NCI-H748 treated with DMSO at 0.1 percent for 48 hours (cell line): ENCODE data around the gene TOX2.

Experiments
- DNase-seq: peaks from one replicate; lab custom pipeline; 2025; lab: John Stamatoyannopoulos, UW

TOX2 gene

DNA sequence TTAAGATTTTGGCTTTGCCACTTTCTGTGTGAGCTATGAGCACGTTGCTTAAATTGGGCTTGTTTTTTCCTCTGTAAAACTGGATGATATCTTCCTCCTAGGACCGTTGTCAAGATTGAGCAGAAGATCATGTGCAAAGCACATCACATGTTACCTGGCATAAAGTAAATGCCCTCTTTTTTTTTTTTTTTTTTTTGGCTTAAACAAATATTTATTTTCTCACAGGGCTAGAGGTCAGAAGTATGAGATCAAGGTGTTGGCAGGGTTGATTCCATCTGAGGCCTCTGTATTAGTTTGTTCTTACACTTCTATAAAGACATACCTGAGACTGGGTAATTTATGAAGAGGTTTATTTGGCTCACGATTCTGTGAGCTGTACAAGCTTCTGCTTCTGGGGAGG is 42.7 kb downstream of the TOX2 start:
- no peak for DNase-seq

DNA sequence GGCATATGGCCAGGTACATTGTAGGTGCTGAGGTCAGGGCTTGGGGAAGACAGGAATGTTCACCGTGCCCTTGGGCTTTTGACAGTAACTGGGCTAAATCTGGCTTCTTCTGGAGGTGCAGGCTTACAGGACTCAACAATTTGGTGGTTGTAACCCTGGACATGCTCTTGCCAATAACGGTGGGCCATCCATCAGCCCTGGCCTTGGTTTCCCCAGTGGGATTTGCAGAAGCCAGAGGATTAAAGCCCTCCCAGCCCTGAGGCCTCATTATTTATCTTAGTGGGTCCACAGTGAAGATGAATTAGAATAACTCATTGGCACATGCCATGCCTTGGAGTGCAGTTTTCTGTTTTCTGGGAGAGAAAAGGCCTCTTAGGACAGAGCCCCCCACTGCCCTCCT is 44.0 kb downstream of the TOX2 start:
- no peak for DNase-seq

DNA sequence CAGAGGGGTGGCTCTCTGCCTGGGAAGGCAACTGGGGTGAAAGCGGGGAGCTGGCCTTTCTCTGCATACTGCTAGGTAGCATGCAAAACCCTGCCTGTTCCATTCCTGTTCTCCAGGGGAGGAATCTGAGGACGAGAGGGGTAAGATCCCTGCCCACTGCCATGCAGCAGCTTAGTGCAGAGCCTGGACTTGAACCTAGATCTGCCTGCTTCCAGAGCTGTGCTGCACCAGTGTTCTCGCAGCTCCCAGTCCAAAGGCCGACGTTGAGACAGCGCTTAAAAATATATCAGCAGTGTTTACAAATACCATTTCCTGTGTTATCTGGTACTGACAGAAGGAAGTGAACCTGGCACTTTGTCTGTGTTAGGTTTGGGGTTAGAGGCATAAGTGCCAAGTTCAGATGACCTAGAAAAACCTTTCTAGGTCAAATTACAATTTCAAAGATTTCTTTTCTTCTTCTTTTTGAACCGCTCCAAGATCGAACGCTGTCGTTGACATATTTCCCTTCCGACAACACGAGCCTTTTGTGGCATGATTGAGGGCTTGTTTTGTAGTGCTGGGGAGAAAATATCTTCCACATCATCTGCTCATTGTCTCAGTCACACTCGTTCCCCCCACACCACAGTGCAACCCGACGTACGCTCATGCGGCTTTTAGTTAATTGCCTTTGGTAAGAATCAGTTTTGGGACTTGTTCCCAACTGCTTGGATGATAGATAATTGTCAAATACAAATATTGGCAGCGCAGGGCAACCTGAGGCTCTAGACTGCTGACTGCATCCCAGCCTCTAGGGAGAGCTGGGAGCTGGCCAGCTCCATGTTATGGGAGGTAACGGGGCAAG is 44.6 kb downstream of the TOX2 start:
- DNase-seq = no peak

DNA sequence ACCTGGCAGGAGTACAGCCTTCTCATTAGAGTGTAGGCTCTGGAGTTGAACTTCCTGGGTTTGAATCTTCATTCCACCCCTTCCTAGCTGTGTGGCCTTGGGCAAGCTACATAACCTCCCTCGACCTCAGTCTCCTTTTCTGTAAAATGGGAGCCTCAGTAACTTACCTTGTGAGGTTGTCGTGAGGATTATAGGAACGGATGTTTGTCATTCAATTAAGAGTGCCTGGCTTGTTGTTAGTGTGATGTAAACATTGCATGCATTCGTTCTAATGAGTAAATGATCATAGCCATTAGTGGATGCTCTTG is 45.2 kb downstream of the TOX2 start:
- no peak for DNase-seq

DNA sequence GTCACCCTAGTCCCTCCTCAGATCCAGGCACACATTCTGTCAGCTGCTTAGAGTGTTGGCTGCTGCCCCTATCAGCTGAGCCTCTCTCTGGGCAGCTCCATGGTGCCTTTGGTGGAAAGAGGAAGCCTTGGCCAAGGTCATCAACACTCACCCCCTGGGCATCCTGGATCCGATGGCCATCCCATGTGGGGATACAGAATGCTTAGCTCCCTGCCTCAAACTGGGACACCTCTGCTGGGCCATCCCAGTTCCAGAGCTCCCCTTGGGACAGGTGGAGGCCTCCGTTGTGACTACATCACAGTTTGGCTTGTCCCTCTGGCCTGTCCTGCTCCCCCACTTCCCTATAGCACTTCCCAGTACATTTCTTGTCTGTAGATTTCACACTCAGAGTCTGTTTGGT is 45.6 kb downstream of the TOX2 start:
- DNase-seq = no peak

DNA sequence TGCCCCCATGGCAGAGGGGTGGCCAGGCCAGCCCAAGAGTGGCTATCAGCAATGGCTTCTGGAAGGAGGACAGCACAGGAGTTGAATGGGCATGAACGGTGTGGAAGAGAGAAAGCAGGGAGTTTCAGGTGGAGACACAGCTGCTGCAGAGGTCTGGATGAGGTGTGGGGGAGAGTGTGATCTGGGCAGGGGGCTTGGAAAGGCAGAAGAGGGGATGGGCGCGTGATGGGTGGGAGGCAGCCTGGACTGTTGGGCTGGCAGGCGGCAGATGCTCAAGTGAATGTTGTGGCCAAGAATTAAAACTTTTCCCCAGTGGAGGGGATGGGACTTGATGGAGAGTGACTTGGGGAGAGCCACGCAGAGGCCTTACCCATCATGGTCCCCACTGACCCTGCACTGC is 46.5 kb downstream of the TOX2 start:
- DNase-seq = no peak

DNA sequence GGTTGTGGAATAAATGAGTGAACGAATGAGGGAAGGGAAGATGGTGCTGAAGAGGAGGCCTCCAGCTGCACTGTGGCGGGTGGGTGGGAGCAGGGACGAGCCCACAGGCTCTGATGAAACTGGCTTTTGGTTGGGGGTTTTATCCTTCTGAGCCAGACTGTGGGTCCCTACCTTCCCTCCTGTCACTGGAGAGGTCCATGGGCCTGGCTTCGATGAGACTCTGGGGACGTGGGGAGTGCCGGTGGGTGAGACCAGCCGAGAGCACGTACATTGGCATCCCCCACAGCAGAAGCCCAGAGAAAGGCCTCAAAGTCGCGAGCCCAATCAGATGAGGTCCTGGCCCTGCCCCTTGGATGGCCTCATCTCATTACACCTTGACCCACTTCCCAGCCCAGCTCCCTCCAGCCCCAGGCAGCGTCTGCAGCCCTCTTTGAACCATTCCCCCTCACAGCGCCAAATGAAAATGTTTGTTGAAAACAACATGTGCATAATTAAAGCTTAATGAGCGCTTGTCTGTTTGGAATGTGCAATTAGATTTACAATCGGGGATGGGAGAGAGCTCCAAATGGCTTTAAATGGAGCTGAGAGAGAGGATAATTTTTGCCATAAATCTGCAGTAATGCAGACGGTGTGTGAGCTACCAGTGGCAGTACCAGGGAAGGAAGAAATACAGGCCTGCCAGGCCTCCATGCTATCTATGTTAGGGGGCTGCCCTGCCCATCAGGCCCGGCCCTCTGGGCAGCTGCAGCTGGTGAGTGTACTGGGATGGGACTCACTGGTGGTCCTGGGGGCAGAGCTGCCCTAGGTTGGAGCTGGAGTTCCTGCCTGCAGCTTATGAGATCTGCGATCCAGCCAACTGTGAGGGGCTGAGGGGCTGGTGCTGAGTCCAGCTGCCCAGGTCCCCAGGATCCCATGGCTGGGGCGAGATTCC is 47.2 kb downstream of the TOX2 start:
- no peak for DNase-seq

DNA sequence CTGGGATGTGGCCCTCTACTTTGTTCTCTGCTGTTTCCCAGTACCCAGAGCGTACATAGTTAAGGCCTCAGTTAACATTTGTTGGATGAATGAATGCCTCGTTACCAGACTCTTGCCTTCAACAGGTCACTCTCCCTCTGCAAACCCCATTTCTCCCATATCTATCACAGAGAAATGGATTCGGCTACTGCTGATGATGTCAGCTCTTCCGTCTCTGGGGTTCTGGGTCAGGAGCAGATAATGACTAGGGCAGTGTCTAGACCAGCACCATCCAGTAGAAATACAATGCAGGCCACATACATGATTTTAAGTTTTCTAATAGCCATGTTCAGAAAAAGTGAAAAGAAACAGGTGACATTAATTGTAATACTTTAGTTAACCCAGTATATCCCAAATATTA is 47.9 kb downstream of the TOX2 start:
- DNase-seq = no peak

DNA sequence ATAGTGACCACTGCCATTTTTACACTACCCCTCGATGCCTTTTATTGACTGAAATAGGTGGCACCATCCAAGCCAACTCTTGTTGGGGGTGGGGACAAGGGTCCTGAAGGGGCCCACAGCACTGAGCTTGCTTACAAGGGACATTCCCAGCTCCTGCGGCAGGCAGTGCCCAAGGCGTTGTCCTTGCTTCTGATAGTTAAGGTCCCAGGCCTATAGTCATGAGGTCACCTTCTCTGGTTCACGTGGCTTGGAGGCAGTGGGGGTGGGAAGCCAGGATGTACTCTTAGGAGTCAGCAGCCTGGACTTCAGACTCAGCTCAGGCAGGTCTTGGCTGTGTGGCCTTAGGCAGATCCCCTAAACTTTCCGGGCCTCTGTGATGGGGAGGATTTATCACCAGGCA is 48.6 kb downstream of the TOX2 start:
- no peak for DNase-seq

DNA sequence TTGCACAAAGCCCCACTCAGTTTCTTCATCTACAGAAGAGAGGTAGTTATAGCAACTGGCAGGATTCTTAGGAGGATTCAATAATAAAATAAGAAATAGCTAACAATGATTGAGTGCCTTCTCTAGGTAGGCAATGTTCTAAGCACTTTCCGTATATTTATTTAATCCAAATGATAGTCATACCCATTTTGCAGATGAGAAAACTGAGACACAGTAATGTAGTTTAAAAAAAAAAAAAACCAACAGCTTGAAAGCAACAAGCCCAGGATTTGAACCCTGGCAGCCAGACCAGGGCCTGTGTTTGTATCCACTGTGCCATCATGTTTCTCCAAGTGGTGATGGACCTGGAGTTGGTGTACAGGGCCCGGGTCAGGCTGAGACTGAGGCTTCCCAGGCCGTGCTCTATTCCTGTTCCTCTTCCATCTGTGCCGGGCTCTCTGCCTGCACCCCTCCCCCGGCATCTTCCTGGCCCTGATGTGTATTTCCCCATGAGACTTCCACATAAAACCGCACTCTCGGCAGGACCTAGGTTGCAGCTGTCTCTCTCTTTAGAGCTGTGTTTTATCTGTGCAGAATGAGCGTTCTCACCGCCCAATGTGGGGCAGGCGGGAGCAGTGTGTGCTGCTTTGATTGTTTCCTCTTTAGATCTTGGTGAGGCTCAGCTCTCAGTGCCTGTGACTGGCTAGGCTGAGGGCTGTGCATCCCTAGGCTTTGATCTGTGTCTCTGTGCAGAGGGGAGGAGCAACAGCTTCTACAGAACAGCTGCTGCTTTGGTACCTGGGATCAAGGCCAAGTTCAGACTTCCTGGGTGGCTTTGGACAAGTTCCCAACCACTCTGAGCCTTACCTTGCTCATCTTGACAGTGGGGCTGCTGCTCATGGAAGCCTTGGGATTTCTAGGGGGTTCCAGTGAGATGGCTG is 49.5 kb downstream of the TOX2 start:
- no peak for DNase-seq

DNA sequence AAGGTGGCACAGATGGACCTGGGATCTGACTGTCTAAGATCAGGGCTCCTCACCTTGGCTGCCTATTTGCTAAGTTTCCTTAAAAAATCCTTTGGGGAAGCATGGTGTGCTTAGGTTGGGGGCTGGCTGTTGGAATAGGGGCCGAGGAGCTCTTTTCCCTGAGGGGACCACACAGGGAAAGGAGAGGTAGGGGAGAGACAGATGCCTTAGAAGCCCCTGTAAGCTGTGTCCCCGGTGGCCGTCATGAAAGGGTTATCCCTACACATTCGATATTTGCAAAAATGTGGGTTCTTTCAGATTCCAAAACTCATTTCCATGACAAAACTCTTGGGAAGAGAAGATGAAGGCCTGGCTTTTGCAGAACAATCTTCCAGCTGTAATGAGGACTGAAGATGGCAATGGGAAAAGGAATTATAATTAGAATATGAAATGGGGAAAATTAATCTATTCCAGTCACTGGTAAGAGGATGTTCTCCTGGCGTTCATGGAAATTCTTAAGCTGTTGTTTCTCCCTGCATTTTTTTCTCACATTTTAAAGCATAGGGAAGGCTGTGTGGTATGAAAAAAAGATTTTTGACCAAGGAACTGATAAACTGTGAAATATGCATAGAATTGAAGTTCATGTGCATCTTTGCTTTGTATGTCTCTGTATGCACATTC is 53.8 kb downstream of the TOX2 start:
- DNase-seq = no peak

DNA sequence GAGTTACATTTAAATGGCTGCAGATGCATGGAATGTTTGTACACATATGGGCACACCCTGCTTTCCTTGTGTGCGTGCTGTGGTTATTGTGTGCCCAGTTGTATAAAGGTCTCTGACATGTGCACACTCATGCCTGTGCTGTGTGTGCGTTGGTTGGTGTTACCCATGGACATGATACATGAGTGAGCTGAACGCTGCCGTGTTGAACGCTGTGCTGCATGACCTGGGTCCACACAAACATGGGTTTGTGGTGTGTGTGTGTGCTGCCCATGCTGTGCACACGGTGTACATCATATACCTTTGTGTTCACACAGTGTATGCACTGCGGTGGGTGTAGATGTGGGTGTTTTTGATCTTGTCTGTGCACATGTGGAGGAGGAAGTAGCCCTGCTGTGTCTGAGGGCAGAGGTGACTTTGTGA is 54.4 kb downstream of the TOX2 start:
- DNase-seq = no peak

DNA sequence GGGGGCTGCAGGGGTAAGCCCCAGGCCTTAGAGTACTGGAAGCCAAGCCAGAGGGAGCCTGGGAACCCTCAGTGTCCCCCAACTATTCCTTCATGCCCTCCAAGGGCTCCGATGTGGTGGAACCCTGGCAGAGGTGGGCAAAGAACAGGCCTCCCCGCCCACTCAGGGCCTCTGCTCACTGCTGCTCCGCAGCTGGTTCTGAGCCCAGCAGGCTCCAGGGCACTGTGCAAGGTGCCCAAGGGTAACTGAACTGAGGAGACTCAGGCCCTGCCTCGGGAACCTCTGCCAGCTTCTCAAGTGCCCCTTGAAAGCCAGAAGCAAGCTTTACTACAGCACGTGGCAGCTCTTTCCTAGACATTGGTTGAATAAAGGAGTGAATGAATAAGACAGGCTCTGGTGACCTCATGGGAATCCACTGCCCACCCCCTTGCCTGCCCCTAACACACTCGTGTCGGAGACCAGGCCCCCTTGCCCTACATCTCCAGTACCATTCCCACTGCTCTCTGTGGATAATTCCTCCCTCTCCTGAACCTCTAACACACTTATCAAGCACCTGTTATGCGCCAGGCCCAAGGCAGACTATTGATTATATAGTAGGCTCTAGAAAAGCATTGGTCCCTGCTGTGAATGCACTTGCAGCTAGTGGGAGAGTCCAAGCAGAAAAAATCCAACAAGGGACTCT is 55.0 kb downstream of the TOX2 start:
- DNase-seq = no peak

DNA sequence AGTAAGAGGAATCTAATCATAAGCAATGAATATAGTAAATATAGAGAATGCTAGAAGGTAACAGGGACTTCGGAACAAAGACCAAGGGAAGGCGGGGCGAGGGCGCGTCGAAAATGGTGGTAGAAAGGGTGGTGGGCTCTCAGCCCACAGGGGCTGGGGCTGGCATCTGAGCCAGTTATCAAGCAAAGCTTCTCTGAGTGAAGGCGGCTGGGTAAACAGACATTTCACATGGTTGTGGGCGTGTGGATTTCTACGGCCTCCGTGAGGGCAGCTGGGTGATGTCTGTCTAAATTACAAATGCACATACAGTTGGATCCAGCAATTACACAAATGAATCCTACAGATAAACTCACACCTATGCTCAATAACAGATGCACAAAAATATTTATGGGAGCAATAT is 56.6 kb downstream of the TOX2 start:
- DNase-seq = no peak

DNA sequence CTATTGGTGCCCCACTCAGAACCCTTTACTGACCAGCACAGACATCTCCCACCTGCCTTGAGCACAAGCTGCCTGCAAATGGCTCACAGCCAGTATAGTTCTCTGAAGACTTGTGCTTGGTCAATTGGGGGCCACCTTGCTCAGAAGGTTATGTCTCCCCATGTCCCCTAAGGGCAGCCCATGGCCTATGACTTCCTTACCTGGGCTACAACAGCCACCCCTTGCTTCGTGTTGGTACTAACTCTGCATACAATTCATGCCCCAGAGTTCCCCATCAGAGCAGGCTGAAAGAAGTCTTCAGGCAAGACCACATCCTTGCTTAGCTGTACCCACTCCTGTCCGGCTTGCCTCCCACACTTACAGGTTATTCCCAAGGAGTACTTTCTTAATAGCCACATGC is 57.4 kb downstream of the TOX2 start:
- DNase-seq = no peak

DNA sequence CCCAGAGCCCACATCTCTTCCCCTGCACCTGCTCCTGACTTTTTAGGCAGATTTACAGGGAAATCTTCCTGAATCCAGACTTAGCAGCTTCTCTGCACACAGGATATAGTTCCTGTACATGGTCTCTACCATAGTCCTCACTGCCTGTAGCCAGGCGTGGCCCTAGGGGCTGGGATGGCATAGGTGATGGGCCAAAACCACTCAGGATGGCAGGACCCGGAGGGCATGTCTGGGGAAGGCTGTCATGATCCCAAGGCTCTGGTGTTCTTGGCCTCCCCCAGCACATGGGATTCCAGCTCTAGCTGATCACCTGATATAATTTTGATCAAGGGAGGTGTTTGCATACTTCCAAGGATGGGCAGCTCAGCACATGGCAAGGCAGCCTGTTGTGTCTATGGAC is 58.0 kb downstream of the TOX2 start:
- no peak for DNase-seq

DNA sequence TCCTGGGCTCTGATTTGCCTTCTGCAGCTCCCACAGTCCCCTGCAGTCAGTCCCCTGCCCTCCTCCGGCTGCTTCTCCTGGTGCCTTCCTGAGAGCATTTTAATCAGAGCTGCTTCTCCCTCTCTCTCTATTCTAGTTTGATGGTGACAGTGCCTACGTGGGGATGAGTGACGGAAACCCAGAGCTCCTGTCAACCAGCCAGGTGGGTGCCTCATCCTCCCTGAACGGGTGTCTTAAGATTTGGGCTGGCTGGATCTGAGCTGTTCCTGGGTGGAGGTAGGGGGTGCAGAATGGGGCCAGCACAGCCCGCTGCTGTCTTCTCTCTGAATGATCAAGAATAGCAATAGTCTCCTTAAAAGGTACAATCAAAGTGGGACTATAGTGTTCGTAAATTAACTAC is 58.6 kb downstream of the TOX2 start:
- DNase-seq = no peak

DNA sequence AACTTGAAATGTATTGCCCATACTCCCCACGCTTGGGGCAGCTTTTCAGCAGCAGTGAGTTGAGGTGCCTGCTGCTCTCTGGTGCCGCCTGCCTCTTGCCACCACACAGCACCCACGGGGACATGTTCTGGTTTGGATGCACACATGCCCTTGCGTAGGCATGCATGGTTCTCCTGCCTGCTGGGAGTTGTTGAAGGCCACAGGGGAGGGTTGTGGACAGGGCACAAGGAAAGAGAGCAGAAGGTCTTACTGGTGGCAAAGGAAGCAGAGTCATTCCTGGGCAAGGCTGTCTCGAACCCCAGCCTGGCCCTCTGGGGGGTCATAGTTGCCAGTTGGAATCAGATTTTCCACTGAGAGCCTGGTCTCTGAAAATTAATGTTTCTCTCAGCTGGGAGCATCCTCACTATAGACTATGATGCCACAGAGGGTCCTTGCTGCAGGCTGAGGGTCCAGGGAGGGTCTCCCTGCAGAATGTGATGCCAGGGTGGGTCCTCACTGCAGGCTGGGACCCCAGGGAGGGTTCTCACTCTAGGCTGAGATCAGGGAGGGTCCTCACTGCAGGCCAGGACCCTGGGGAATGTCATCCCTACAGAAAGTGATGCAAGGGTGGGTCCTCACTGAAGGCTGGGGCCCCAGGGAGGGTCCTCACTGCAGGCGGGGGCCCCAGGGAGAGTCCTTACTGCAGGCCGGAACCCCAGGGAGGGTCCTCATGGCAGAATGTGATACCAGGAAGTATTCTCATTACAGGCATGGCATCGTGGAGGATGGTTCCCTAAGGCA is 59.2 kb downstream of the TOX2 start:
- DNase-seq = no peak

DNA sequence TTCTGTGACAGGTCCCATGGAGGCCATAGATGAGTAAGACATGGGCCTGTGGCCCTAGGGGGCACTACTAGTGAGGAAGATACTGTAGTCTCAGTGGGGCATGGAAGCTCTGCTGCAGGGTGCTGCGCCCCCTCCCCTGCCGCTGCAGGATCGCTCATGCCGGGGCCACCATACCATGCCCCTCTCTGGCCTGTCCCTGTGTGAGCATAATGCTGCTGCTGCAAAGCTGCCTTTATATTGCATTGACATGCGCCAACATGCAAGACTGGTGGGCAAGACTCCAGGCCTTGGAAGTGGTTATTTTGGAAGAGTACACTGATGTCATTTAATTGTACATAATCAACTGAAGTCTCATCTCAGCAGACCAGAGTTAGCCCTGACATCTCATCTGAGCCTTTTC is 60.0 kb downstream of the TOX2 start:
- no peak for DNase-seq

DNA sequence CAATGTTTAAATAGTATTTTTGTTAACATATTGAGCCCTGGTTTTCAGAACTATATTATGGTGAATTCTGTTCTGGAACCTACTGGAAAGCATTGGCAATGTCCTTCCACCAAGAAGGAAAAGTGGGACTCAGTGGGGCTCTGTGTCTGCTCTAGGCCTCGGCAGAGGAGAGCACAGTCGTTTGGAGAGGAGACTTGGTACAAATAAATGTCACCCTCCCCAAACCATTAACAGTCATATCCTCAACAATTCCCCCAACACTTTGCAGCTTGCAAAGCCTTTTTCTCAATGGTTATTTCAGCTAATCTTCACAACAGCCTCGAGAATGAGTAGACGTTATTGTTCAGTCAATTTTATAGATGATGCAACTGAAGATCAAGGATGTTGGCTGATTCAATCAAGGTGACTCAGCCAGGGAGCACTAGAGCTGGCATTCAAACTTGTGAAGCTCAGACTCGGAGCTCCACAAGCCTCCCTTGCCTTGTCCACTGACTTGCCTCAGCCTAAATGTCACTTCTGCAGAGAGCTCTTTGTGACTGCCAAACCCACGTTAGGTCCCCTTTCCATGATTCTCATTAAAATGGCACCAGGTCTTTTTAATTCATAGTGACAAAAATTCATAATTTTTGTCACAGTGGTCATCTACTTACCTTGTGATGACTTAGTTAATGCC is 60.6 kb downstream of the TOX2 start:
- no peak for DNase-seq
